NCI-H1930 (cell line): ENCODE measurements around the gene BMAL1.
A peak's percentile ranks its signal among the peaks of the same experiment; 100 is the strongest.
"Not testable (repeated sequence)": the region's sequence is repeated elsewhere in the genome, so short reads cannot be mapped to it uniquely, and the experiment has no call there.

Source experiments
- DNase-seq, 2 experiments: peaks; one replicate each; lab custom pipeline; 2025; lab: John Stamatoyannopoulos, UW

The BMAL1 gene

DNA sequence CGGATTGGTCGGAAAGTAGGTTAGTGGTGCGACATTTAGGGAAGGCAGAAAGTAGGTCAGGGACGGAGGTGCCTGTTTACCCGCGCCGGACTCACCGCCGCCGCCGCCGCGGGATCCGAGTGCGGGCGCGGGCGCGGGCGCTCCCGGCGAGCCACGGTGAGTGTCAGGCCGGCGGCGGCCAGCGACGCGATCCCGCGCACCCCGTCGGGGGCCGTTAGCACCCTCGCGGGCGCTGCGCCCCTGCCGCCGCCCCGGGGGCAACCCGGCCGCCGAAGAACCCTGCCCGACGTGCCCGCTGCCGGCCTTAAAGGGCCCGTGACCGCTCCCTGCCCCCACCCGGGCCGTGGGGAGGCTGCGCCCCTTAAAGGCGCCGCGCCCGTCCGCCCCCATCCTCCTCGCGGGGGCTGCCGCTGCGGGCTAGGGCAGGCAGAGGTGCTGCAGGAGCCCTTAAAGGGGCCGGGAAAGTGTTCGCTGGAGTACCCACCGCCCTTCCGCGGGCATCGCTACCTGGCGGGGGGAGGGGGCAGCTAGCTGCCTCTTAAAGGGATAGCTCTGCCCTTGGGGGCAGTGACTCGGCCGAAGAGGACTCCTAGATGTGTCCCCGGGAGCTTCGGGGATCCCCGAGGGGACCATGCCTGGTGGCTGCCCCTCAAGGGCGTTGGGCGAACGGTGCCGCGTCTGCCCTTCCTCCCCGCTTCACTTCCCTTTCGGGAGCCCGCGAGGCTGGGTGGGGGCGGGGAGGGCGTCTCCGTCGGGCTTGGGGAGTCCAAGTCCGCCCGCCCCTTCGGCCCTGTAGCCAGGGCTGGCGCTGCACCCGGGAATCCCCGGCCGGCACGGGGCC is at the start of gene BMAL1:
TSS of gene BMAL1 (plus strand) at position 23 of the 841 bp plus-strand sequence. CDS start 76,519 bp downstream, outside the sequence.
- no peak for DNase-seq

DNA sequence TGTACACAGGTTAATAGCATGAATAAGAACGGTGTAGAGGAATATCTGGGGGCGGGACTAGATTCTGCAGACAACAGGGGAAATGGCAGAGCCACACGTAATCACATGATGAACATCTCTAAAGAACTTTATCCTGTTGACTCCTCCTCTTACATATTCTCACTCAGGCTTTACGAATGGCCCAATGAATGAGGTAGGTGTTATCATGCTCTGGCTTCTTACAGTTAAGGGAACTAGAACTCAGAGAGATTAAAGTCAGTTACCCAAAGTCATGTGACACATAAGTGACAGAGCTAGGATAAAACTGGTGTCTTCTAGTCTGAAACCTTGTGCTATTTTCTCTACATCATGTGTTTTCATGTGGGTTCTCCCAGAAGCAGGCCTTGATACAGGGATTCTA is 49.0 kb upstream of the BMAL1 start:
- no peak for DNase-seq

DNA sequence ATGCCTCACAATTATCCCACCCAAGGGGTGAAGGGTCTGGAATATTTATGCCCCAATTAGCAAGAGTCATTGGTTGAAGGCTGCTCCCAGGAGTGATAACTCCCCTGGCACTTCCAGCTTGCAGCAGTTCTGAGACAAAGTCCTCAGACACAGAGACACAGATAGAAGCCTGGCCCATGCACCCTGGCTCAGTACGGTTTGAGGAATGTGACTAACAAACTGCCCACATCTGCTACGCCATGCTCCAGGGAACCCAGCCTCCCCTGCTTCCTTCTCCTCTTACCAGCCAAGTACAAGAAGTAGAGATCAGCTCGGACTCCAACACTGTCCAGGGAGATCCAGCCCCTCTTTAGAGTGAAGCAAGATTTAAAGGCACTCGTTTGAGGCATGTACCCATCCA is 48.5 kb upstream of the BMAL1 start:
- no peak for DNase-seq

DNA sequence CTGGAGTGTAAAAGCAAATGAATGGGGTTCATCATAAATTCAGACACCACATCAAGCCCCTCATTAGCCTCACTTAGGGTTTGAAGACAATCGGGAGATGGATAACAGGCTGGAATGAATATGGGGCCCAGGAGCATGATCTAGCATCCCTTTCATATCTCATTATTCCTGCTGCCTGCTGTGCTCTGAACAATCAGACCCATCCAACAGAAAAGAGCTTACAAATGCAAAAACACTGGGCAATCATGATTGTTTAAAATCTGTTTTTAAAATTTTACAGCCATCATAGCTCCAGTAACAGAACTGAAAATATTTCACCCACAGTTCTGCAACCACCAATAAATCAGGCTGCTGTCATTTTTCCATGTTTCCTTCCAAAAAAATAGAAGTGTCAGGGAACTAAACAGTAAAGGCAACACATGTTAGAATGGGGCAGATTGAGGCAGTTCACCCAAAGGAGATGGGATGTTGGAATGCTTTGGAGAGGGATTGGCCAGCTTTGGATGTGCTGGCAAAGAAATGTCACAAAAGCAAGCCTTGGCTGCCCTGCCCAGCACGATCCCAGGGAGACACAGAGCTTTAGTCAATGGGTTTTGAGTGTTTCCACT is 47.8 kb upstream of the BMAL1 start:
- no peak for DNase-seq

DNA sequence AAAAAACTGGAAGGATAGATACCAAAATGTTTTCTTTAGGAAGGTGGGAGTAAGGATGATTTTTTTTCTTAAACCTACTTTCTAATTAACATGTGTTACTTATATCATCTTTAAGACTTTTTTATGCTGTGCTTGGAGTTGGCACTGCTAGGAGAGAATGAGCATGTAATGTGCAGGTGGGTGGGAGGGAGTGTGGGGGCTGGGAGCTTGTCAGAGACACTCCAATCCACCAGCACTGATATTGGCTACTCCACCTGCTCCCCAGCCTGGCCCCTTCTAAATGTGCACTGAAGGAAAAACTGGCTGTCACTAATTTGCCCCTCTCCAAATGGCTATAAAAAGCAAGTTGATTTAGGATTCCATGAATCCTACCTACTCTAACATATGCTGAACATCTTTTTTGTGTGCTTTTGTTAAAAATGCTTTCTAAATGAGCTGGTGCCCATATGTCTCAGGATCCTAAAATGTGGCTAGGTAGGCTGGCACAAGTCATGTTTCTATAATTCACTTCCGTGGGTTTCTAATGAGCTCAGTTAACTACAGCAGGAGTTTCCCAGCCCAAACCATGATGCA is 44.3 kb upstream of the BMAL1 start:
- no peak for DNase-seq

DNA sequence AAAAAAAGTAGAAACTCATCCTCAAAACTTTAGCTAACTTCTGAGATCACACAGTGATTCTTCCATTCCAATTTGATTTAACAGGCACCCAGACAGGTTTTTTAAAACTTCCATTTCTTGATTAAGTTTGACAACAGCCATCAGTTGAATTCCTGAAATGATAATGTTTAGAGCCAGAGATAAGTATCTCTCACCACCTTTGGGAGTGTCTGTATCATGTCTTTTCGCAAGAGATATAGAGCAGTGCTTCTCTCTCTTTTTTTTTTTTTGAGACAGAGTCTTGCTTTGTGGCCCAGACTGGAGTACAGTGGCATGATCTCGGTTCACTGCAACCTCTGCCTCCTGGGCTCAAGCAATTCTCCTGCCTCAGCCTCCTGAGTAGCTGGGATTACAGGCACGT is 41.7 kb upstream of the BMAL1 start:
- no peak for DNase-seq

DNA sequence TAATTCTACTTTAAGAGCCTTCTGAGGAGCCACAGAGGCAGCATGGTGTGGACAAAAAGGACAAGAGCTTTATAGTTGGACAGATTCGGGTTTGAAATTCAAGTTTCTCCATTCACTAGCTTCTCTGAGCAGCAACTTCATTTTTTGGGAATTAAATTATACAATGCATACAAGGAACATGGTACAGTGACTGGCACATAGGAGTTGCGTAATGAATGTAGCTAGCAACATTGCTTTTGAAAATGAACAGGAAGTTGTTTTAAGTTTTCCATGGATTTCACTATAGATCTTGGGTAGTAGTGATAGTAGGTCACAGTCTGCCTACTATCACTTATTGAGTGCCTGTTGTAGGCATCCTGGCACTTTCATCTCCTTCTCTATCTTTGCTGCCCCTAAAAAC is 41.0 kb upstream of the BMAL1 start:
- no peak for DNase-seq

DNA sequence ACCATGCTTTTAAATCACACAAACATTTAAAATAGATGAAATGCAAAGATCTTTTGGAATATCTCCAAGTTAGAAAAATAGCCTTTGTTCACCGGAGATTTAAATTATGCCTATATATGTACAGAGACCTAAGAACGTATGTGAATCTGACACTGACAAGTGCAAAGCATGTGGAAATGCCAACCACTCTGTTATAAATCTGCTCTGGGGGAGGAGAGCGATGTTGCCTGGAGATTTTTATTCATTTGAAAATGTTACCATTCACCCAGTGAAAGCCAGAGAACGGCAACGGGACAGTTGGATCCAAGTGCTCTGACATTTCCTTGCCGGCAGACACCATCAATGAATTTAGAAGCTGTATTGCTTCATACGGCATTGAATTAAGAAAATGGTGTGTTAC is 39.8 kb upstream of the BMAL1 start:
- no peak for DNase-seq

DNA sequence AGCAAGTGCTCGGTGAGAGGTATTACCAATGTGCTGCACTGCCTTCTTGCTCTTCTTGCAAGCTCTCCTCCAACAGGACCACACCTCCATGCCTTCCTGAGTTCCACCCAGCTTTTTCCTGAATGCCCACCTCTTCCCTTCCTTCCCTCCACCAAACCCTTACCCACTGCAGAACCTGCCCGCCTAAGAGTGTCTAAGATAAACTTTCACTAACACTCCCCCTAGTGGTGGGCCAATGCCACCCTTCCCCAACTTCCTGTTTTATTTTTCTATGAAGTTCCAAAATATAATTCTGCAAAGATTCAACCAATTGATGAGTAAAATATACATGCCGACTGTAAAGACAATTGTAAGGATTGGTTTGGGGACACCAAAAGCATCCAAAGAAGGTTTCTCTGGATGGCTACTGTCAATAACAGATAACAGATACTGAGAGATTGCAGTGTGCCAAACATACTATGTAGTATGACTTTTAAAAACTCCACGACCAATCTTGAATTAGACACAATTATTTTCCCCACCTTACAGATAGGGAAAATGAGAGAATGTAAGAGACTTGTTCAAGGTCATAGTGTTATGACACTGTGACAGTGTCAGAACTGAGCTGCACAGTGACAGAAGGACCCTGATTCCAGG is 38.6 kb upstream of the BMAL1 start:
- DNase-seq = peak in 1 of 2 experiments; percentile 15

DNA sequence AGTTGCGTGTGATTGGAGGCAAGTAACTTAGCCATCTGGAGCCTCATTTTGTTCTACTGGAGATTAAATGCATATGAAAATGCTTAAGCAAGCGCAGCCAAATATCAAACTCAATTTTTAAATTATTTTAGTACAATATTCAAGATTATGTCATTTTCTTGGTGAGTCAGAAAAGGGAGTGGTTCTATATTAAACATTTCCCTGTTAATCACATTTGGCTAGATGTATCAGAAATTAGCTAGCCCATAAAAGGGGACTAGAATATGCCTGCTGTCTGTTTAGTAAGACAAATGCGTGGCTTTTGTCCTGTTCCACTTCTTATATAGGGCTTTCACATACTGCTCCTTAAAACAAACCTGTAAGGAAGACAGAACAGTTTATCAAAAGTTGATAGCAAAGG is 35.0 kb upstream of the BMAL1 start:
- DNase-seq = no peak

DNA sequence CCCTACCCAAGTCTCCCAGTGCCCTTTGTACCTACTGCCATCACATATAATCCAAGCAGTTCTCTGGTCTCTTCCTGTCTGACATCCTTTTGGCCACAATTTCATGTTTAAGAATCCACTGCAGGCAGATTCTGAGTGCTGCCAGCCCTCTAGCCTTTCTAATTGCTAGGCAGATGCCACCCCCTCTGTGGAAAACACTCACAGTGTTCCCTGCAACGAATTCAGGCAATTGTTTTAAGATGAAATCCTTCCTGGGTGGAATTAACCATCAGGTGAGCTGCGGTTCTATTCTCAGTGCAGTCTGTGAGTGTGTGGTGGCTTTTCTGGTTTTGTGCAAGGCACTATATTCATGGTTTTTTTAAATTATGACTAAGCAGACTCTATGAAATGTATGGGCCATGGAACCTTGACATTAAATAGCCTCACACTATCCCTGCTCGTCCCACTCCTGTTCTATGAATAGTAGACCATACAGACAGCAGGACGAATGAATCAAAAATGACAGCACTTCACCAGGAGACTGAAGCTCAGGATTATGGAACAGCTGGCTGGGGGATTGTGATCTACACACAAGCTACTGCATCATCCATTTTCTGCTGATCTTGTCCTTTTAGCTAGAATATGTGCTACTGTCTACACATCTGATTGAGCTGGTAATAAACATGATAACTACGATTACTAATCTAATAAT is 29.8 kb upstream of the BMAL1 start:
- no peak for DNase-seq

DNA sequence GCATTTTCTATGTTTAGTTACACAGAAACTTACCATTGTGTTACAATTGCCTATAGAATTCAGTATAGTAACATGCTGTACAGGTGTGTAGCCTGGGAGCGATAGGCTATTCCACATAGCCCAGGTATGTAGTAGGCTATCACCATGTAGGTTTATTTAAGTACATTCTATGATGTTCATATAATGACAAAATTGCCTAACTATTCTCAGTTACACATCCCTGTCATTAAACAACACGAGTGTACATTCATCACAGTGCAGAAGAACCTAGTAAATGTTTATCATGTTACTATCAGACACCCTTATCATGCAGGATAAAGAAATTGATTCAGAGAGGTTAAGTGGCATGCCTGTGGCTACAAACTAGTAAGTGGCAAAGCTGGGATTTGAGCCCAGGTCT is 28.4 kb upstream of the BMAL1 start:
- no peak for DNase-seq

DNA sequence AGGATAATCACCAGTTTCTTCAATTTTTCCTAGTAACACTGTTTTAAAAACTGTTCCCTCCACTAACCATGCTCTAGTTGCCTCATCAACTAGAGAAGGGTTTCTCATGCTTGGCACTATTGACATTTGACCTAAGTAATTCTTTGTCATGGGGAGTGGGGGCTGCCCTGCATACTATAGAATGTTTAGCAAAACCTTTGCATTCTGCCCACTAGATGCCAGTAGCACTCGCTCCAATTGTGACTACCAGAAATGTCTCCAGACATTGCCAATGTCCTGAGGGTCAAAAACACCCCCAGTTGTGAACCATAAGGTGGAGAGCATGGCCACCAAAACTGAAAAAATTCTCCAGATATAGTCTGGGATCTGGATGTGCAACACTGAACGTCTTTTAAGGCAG is 27.6 kb upstream of the BMAL1 start:
- no peak for DNase-seq

DNA sequence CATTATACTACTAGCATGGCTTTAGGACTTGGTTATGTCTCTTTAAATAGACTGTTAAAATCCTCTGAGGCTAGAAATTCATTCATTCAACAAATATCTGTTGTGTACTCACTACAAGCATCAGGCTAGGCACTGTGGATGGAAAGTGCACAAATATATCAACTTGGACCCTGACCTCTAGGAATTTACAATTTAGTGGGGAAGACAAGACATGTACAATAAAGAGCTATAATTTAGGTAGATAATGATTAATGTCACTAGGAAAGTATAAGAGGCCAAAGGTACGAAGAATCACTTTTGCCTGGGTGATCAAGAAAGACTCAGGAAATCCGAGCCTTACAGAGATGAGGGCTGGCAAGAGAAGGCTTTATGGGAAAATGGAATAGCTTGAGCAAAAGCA is 25.6 kb upstream of the BMAL1 start:
- no peak for DNase-seq

DNA sequence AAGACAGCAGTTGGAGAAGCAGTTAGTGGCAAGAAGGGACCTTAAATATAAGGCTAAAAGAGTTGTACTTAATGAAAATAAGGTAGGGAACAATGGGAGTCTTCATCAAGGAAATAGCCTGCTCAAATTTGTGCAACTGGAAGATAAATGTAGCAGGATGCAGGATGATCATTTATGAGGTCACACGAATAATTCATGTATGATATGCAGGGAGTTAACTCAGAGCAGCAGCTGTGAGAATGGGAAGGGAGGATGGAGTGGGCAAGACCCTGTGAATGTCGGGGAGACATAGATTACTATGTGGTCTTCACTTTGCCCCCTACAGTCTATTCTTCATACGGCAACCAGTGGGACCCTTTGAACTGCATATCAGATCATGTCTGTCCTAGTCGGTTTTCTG is 25.2 kb upstream of the BMAL1 start:
- DNase-seq = no peak

DNA sequence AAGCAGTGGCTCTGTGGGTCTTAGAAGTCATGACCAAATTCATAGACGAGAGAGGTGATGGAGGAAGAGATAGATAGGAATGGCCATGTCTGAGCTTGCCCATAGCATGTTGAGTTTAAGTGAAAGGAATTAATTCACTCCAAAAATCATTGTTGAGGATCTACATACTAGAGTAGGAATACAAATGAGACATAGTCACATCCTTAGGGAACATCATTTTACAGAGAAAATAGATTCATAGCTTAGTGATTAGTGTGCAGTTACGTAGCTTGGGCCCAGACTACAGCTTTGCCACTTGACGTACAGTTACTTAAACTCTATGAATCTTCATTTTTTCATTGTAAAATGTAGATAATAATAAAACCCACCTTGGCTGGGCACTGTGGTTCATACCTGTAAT is 21.4 kb upstream of the BMAL1 start:
- DNase-seq = no peak

DNA sequence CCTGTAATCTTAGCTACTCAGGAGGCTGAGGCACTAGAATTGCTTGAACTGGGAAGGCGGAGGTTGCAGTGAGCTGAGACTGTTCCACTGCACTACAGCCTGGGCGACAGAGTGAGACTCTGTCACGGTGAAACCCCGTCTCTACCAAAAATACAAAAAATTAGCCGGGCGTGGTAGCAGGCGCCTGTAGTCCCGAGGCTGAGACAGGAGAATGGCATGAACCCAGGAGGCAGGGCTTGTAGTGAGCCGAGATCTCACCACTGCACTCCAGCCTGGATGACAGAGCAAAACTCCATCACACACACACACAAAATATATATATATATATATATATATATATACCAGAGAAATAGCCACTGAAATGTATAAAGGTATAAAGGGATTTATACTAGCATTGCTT is 19.5 kb upstream of the BMAL1 start:
- DNase-seq = not testable (repeated sequence)

DNA sequence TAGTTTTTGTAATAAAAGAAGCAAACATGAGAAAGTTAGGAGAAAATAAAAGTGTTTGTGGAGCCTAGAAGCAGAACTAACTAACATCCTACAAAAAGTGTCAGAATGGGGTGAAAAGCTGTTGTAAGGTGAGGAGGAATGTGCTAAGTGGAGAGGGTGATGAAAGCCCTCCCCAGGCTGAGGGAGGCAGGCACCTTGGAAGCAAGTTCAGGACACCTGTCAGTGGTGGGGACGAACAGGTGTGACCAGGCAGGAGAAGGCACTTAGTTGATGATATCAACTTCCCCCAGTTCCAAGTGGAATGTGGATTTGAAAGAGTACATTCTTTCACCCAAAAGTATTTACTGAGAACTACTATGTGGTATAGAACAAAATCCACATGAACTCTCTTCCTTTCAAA is 18.7 kb upstream of the BMAL1 start:
- no peak for DNase-seq

DNA sequence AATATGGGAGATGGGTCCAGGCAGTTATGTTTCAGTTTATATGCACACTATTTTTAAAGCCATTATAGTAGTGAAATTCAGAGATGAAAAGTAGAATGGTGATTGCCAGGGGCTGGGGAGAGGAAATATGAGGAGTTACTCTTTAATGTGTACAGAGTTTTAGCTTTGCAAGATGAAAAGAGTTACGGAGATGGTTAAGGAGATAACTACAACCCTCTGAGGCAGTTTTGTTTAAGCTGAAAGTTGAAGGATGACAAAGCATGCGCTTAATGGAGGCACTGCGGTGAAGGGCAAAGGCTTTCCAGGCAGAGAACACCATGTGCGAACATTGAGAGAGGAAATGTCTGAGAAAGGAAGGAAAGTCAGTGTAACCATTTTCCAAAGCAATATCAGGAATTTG is 18.2 kb upstream of the BMAL1 start:
- no peak for DNase-seq

DNA sequence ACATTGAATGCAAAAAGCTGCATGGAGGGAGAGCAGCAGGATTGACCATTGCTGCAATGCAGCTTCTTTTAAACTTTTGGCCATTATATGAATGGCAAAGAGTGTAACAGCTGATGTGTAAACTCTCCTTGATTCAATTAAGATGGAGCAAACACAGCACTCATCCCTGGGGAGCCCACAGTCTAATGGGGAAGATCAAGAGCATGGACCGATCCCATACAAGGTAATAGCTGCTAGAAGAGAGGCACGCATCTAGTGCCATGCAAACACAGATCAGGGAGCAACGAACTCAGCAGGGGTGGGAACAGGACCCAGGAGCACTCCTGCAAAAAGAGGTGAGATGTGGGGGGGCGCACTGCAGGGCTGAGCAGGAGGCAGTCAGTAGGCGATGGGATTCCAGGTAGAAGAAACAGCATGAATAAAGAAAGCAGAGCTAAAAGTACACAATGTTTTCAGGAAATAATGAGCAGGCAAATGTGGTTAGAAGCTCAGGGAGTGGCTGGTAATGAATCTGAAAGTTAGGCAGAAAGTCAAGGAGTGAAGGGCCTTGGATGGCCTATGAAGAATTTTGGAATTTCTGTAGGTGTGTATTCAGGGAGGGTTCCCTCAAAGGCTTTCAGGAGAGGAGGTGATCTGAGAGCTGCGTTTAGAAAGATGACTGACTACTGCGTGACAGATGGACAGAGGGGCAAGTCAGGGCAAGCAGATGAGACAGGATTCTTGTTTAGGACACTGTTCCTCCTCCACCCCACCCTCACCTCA is 17.2 kb upstream of the BMAL1 start:
- no peak for DNase-seq

DNA sequence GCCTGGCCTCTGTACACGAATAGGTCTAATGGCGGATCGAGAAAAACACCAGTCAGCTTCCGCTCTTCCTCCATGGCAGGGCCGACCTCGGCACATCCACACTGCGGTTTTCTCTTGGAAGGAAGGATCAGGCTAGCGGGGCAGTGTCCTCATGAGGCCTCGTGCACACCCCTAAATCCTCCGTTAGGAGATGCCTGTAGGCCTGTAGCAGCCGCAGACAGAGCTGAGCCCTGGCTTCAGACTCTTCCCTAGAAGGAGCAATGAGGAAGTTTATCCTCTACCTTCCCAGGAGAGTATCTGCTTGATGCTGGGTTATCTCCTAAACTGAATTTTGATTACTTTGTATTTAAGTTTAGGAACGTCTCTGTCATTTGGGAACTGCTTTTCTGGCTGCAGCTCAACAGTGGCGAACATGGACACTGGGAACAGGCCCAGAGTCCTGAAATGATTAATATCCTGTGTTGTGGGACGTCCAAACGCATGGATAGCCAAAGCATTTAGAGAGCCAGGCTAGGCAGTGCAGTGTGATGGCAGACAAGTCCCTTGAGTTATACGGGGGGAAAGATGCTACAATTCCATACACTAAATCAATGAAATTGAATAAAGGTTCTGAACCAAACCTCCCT is 16.5 kb upstream of the BMAL1 start:
- DNase-seq = no peak
